Activated CD4-positive, alpha-beta T cell treated with anti-CD3 and anti-CD28 coated beads for 1 hour (primary cell): ENCODE data around the gene DSCAML1.

ENCODE experiments used
- DNase-seq: peaks from one replicate; pipeline ENCODE4 v3.0.0-alpha.2; 2020

DSCAML1 gene

DNA sequence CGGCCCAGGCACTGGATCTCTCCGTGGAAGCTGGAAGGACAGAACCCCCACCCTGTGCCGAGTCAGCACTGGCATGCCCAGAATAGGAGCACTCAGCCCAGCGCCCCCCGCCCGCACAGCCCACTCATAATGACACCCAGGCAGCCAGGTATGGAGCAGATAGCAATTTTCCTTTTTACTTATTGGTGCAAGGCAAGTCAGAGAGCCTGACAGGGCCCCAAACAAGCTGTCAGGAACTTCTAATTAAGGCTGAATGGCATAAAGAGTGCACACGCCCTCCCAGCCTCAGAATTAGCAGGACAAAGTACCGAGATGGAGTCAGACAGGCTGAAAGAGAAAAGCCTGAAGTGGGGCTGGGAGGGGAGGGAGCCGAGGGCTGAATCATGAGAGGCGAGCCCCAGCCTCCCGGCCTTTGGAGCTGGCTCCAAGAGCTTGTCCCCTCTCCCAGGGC, 76.9 kb downstream of the DSCAML1 start:
- DNase-seq, result no peak

GRCh38 chr11:117719480-117719879, 77.5 kb downstream of the DSCAML1 start:
- no peak for DNase-seq

GRCh38 chr11:117717485-117718314, 79.3 kb downstream of the DSCAML1 start:
- no peak for DNase-seq

DNA sequence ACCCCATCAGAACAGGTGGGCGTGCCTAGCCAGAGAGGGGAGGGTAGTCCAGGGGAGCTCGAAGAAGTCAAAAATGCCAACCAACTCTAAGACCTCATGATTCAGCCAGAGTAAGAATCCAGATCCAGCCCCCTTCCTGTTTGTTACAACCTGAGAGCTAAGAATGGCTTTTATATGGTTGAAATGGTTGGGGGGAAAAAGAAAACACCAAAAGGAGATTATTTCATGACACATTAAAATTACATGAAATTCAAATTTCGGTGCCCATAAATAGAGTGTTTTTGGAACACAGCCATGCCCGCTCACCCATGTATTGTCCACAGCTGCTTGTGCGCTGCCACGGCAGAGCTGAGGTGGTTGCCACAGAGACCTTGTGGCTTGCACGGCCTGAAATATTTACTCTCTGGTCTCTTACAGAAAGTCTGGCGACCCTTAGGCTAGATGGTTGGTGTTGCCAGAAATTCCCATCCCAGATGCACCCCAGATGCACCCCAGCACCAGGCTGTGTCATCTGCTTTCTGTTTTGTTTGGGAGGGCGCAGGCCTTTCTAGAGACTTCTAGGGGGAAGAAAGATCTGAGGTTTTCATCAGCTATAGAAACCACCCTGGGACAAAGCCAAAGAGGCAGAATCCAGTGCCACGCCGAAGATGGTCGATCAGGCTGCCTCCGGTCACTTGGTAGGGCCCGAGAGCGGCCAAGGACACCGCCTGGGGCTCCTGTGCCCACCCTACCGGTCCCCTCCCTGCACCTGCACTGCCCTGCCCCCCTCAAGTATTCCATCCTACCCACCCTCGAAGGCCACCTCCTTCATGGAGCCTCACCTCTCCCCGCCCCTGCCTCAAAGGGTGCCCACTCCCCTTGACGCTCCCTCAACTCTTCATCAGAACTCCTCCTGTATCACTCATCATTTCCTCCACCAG, 80.2 kb downstream of the DSCAML1 start:
- no peak for DNase-seq

GRCh38 chr11:117715801-117716200, 81.2 kb downstream of the DSCAML1 start:
- DNase-seq, result no peak

- DNase-seq, result no peak
These were observed 83.5 kb downstream of the DSCAML1 start for GRCh38 chr11:117713538-117713991.

DNA sequence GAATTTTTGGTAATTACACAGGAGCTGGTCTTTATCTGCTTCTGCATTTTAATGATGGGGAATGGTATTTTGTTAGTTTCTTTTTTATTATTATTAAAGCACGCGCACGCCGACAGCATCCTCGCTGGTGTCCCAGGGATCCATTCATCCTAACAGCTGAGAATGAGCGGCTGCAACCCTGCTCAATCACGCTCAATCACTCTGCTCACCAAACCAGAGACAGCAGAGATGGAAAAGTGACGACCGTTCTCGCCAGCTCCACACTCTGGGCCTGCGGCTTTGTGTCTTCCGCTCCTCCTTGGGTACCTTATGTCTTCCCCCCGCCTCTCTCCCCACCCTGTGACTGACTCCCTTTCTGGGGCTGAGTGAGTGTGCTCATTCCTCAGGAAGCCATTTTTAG, 84.5 kb downstream of the DSCAML1 start:
- no peak for DNase-seq

DNA sequence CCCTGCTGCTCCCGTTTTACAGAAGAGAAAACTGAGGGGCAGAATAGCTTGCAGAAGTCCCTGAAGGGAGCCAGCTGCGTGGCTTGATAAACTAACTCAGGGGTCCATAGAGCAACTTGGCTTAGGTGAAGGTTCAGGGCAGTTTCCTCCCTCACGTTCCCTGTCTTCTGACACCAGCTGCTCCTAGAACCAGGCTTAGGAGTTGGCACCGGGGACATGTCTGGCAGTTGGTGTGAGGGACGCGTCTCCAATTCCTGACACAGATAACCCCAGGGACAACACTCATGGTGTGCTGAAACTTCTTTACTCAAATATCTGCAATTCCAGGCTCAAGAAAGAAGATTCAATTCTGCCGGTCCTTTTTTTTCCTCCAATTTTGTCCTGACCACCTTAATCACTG, 85.7 kb downstream of the DSCAML1 start:
- DNase-seq, result no peak

- no peak for DNase-seq
These were observed 86.8 kb downstream of the DSCAML1 start for GRCh38 chr11:117710211-117710610.

DNA sequence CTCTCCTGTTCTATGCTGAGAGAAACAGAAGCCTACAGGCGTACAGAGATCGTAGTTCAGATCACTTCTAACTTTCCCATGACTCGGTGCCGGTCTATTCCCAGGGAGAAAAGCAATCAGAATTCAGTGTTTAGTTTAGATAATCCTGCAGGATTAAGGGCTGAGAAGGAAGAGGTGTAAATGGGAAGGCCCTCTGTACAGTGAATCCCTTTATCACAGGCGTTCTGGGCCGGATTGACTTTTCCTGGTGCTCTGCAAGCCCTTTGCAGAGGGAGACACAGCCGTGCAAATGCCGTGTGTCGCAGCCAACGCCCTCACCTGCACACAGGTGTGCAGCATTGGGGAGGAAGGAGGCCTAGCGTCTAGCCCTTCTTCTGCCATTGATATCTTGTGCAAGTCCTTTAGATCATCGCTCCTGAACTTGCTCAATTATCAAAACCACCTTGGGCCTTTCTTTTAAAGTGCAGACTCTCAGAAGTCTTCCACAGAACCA, 90.6 kb downstream of the DSCAML1 start:
- DNase-seq, result no peak

DNA sequence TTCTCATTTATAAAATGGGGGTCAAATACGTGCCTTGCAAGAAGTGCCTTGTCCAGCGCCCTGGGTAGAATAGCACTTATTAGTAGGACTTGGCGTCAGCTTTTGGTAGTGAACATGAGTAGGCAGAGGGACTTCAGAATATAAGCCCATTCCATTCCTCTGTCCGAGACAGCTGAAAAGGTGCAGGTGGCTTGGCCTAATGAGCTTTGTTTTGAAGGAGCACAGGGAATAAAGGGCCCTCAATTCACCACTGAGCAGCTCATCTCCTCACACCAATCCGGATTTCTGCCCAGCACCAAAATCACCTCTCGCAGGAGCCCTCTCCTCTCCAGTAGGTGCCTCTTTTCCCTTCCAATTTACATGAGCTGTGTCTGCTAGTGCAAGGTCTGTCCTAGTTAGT, 91.2 kb downstream of the DSCAML1 start:
- no peak for DNase-seq

DNA sequence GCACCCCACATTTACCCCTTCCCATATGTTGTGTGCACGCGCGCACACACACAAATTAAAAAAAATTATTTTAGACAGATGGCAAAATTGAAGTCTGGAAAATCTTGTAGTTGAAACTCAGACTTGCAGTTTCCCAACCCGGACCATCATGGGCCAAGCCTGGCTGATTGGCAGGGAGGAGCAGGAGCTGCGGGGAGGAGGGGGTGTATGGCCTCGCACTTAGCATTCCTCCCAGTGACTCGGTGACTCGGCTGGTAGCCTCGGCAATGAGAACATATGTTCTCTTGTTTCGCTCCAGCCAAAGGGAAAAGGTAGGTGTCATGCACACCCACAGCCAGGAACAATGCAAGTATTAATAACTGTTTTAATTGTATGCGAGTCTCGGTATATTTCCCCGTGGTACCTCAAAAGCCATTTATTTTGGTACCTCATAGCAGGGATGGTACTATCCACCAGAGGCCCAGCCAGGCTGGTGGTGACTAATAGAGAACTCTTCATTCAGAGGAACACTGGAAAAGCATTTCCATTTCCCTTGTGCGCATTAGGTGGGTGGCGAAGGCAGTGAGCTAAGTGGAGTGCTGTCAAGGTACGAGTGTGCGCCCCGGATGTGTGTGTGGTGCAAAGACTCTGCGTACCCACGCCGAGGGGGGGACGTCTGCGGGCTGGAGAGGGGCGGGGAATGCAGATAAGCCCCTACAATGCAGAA, 92.5 kb downstream of the DSCAML1 start:
- DNase-seq, result no peak

DNA sequence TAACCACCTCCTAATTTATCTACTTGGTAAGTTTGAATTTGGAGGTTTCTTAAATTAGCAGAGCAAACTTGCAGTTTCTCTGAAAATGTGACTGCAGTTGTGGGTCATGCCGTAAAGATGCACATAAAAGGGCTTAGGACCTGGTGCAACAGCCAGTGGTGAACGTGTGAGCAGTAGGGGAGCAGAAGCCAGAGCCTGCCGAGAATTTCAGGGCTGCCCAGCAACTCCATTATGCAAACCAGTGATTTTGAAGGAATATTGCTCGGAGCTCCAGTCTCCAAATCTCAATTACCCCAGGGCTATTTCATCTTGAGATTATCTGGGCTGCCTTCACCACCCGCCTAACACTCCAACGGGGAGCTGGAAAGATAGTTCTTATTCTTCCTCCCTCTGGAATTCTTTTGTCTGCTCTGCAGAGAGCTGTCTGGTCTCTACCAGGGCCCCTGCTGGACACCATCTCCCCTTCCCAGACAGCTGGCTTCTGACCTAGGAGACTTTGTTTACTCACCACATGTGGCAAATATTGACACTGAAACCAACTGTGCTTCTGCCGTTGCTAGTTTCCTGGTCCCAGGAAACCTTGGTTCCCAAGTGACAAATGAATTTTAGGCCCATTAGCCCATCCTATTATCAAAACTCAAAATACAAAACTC, 93.9 kb downstream of the DSCAML1 start:
- DNase-seq, result no peak

- no peak for DNase-seq
These were observed 95.2 kb downstream of the DSCAML1 start for GRCh38 chr11:117701781-117702180.

DNA sequence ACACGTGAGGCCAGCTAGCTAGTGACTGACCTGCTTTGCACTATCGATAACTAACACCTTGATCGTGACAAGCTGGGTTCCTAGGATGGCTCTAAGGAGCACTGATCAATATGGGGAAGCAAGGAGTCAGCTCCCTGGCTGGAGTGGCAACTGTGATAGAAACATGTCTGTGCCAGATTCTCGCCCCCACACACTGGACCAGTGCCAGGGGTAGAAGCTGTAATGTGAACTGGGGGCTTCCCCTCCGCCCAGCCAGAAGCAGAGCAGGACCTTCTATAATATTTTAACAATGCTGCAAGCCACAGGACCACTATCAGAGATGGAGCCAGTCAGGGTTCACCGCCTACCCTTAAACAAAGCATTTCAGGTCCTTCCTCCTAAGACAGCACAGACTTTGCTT, 96.5 kb downstream of the DSCAML1 start:
- DNase-seq, result no peak

GRCh38 chr11:117697319-117697718, 99.7 kb downstream of the DSCAML1 start:
- no peak for DNase-seq

DNA sequence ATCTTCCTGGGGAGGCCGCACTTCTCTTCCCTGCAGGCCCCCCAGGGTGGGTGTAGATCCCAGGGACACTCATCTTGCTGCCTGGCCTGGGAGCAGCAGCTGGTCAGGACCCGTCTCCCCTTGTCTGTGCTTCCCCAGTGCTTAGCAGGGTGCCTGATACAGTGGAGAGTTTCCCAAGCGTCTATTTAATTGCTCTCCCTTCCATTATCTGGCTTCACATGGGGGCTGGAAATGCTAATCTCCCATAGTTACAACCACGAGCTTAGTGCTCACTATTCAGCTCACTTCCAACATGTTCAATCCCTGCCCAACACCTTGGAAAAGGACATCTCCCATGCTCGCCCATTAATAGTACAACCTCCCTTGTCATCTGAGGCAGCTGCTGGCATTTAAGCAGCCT, 100.5 kb downstream of the DSCAML1 start:
- no peak for DNase-seq

GRCh38 chr11:117693344-117693743, 103.7 kb downstream of the DSCAML1 start:
- no peak for DNase-seq

GRCh38 chr11:117691516-117691915, 105.5 kb downstream of the DSCAML1 start:
- no peak for DNase-seq

- DNase-seq, result no peak
These were observed 105.8 kb downstream of the DSCAML1 start for GRCh38 chr11:117691218-117691514.

- no peak for DNase-seq
These were observed 106.4 kb downstream of the DSCAML1 start for GRCh38 chr11:117690484-117691217.

DNA sequence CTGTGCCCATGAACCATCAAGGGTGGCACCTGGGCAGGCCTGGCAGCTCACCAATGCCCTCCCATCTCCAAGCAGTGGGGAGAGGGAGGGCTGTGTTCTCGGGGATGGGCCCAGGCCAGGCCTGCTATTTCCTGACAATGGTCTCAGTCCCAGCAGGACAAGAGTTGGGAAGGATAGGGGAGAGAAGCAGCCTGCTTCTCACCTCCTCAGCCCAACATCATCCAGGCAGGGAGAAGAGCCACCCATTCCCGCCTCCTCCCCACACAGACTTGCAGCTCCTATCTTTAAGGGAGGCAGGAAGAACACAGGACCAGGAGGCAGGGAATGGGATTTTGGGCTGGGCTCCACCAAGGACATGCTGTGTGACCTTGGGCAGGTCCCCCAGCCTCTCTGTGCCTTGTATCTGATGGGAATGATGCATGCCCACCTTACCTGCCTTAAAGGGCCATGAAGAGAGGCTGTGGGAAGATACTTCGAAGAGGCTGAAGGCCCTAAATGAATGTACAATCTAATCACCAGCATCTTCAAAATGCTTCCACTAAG, 108.7 kb downstream of the DSCAML1 start:
- DNase-seq, result no peak
